Right forelimb (tissue), 1 donor: ENCODE data around the gene ZNF337.

Experiments
- DNase-seq: peaks from one replicate; pipeline ENCODE4 v3.0.0-alpha.2; 2018

ZNF337 gene

DNA sequence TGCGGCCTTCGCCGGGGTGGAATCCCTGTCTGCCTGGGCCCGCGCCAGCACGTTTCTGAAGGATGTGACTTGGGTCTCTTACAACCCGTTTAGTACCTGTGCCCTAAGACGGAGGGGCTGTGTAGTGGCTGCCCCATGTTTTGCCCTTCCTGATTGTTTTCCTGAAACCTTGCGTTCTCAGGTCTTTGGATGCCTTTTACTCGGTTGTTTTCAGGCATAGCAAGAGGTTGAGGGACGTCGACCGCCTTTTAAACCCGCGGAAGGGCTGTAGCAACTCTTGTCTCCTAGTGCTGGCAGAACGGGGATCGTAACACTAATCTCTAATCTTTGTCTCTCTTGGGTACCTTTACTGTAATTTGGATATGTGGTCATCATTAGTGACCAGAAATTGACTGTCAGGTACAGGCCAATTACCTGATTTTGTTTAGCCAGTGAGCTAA is 72.1 kb downstream of the ZNF337 start:
- DNase-seq: no peak
